HG02571 (cell line): ENCODE results near the gene ASXL3.

Source experiments
- ATAC-seq: cut with Tn5 transposase; IDR thresholded peaks from one replicate; pipeline ENCODE4 v1.9.1; 2021; ENCODE audit warnings: mild to moderate bottlenecking, moderate library complexity; ENCODE audit not compliant: unreplicated experiment

Gene ASXL3

GRCh38 chr18:33581856-33582255 lies 3.8 kb downstream of the ASXL3 start:
- no peak for ATAC-seq

GRCh38 chr18:33583901-33584300 lies 5.9 kb downstream of the ASXL3 start:
- ATAC-seq, result no peak

GRCh38 chr18:33584548-33585430 lies 6.8 kb downstream of the ASXL3 start:
- no peak for ATAC-seq

GRCh38 chr18:33585431-33585775 lies 7.4 kb downstream of the ASXL3 start:
- ATAC-seq, result no peak

- ATAC-seq, result no peak
Observed at GRCh38 chr18:33588361-33588760, 10.3 kb downstream of the ASXL3 start.

GRCh38 chr18:33593261-33593660 lies 15.2 kb downstream of the ASXL3 start:
- ATAC-seq, result no peak

- ATAC-seq, result no peak
Observed at GRCh38 chr18:33594799-33595198, 16.8 kb downstream of the ASXL3 start.

GRCh38 chr18:33596178-33596854 lies 18.3 kb downstream of the ASXL3 start:
- no peak for ATAC-seq

GRCh38 chr18:33600846-33601245 lies 22.8 kb downstream of the ASXL3 start:
- ATAC-seq, result no peak

GRCh38 chr18:33603454-33603853 lies 25.4 kb downstream of the ASXL3 start:
- ATAC-seq, result no peak

GRCh38 chr18:33605250-33605649 lies 27.2 kb downstream of the ASXL3 start:
- ATAC-seq, result no peak

- no peak for ATAC-seq
Observed at GRCh38 chr18:33606621-33607020, 28.6 kb downstream of the ASXL3 start.

GRCh38 chr18:33611525-33612135 lies 33.6 kb downstream of the ASXL3 start:
- ATAC-seq, result no peak

GRCh38 chr18:33612632-33613031 lies 34.6 kb downstream of the ASXL3 start:
- ATAC-seq, result no peak

GRCh38 chr18:33616556-33616955 lies 38.5 kb downstream of the ASXL3 start:
- no peak for ATAC-seq

GRCh38 chr18:33627114-33627513 lies 49.1 kb downstream of the ASXL3 start:
- no peak for ATAC-seq

- no peak for ATAC-seq
Observed at GRCh38 chr18:33630476-33630875, 52.5 kb downstream of the ASXL3 start.

GRCh38 chr18:33641141-33641540 lies 63.1 kb downstream of the ASXL3 start:
- no peak for ATAC-seq

GRCh38 chr18:33644494-33644893 lies 66.5 kb downstream of the ASXL3 start:
- ATAC-seq, result no peak

- ATAC-seq, result no peak
Observed at GRCh38 chr18:33647365-33647764, 69.3 kb downstream of the ASXL3 start.

GRCh38 chr18:33652635-33653034 lies 74.6 kb downstream of the ASXL3 start:
- ATAC-seq, result no peak

GRCh38 chr18:33653231-33653630 lies 75.2 kb downstream of the ASXL3 start:
- no peak for ATAC-seq
